HepG2 (cell line): ENCODE data around the gene WDCP.

Experiments
- HOXA7 ChIP-seq: sonication (generic); formaldehyde crosslinking; IDR thresholded peaks from 2 replicates; pipeline ENCODE4 v1.8.1; 2022; ENCODE audit warnings: mild to moderate bottlenecking, missing genetic modification reagents, moderate library complexity
- MAFG ChIP-seq: sonication (generic); formaldehyde crosslinking; IDR thresholded peaks from 2 replicates; pipeline ENCODE4 v1.5.1; 2020; ENCODE audit warnings: mild to moderate bottlenecking, missing genetic modification reagents
- RAD51 ChIP-seq: fragments of 450-650 bp; IDR thresholded peaks from 2 replicates; pipeline ENCODE4 v1.6.1; 2016; ENCODE audit warnings: borderline replicate concordance
- ZSCAN31 ChIP-seq: sonication (generic); formaldehyde crosslinking; IDR thresholded peaks from 2 replicates; pipeline ENCODE4 v1.5.0; 2020; ENCODE audit warnings: low read depth, mild to moderate bottlenecking, missing genetic modification reagents
- TF ChIP-seq, protein P1 (sequence below): IDR thresholded peaks from 2 replicates; pipeline ENCODE4 v1.6.1; 2012; ENCODE audit warnings: low read depth, low read length, improper control_type of control experiment
- TF ChIP-seq, protein P2 (sequence below): sonication (generic); formaldehyde crosslinking; IDR thresholded peaks from 2 replicates; pipeline ENCODE4 v1.4.0; 2020; ENCODE audit warnings: missing genetic modification reagents

DNA sequence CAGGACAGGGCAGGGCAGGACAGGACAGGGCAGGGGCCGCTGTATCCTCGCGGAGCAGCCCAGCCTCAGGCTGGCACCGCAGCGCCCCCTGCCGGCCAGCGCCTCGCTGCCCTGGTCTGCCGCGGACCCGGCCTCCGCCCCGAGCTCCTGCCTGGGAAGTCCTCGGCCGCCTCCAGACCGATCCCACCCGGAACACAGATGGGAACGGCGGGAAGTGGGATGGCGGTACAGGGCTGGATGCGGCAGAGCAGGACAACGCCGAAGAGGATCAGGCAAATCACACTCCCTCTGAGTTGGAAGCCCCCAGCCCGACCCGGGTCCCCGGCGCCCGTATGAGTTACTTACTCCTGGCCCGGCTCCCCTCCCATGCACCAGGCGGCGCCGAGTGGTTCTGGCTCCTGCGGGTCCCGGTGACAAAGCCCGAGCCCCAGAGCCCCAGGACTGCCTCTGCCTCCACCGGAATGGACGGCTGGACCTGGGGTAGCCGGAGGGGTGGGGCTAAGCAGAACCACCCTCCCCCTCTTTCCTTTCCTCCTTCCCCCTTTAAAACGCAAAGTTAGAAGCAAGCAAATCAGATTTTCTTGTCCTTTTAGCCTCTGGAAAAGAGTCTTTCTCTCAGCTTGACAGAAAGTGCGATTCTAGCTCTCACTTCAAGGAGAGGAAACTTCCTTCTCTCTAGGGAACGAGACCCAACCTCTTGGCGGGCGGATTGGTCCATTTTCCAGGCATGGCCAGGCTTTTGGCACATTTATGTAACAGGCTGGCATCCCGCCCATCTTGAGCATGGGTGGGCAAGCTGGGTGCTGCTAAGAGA lies 37.4 kb upstream of the WDCP start, which contains the start of gene TP53I3:
- TF ChIP-seq RAD51 (no peak), HOXA7 (CRISPR knock-in tag) (no peak), ZSCAN31 (peak; percentile 98), MAFG (CRISPR knock-in tag) (no peak)
- TF ChIP-seq, protein P1, sequence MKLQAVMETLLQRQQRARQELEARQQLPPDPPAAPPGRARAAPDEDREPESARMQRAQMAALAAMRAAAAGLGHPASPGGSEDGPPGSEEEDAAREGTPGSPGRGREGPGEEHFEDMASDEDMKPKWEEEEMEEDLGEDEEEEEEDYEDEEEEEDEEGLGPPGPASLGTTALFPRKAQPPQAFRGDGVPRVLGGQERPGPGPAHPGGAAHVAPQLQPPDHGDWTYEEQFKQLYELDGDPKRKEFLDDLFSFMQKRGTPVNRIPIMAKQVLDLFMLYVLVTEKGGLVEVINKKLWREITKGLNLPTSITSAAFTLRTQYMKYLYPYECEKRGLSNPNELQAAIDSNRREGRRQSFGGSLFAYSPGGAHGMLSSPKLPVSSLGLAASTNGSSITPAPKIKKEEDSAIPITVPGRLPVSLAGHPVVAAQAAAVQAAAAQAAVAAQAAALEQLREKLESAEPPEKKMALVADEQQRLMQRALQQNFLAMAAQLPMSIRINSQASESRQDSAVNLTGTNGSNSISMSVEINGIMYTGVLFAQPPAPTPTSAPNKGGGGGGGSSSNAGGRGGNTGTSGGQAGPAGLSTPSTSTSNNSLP: 0 out of 2 replicates have a peak, but pooled peaks have one; percentile 9
- TF ChIP-seq, protein P2, sequence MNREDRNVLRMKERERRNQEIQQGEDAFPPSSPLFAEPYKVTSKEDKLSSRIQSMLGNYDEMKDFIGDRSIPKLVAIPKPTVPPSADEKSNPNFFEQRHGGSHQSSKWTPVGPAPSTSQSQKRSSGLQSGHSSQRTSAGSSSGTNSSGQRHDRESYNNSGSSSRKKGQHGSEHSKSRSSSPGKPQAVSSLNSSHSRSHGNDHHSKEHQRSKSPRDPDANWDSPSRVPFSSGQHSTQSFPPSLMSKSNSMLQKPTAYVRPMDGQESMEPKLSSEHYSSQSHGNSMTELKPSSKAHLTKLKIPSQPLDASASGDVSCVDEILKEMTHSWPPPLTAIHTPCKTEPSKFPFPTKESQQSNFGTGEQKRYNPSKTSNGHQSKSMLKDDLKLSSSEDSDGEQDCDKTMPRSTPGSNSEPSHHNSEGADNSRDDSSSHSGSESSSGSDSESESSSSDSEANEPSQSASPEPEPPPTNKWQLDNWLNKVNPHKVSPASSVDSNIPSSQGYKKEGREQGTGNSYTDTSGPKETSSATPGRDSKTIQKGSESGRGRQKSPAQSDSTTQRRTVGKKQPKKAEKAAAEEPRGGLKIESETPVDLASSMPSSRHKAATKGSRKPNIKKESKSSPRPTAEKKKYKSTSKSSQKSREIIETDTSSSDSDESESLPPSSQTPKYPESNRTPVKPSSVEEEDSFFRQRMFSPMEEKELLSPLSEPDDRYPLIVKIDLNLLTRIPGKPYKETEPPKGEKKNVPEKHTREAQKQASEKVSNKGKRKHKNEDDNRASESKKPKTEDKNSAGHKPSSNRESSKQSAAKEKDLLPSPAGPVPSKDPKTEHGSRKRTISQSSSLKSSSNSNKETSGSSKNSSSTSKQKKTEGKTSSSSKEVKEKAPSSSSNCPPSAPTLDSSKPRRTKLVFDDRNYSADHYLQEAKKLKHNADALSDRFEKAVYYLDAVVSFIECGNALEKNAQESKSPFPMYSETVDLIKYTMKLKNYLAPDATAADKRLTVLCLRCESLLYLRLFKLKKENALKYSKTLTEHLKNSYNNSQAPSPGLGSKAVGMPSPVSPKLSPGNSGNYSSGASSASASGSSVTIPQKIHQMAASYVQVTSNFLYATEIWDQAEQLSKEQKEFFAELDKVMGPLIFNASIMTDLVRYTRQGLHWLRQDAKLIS (CRISPR knock-in tag): no peak
